Loucy (cell line): ENCODE results near the gene KRT24.

Experiments used
- H2AFZ ChIP-seq: fragments of 200-600 bp; sonication (generic); 2 replicates; pipeline ENCODE4 v1.6.0; 2016; ENCODE audit warnings: antibody characterized with exemption, mild to moderate bottlenecking, low read length, moderate library complexity
- H3F3A ChIP-seq: fragments of 200-600 bp; 2 replicates; pipeline ENCODE4 v1.6.0; 2016; ENCODE audit warnings: antibody characterized with exemption, low read depth, mild to moderate bottlenecking
- H3K27me3 ChIP-seq: fragments of 200-600 bp; sonication (generic); 2 replicates; pipeline ENCODE4 v1.6.1; 2014; ENCODE audit warnings: low read length, mild to moderate bottlenecking; ENCODE audit not compliant: insufficient read depth, poor library complexity, severe bottlenecking
- H3K36me3 ChIP-seq: fragments of 200-600 bp; sonication (generic); 2 replicates; pipeline ENCODE4 v1.6.1; 2016; ENCODE audit warnings: low read length; ENCODE audit not compliant: insufficient read depth
- H3K4me1 ChIP-seq: fragments of 200-600 bp; sonication (generic); 2 replicates; pipeline ENCODE4 v1.5.1; 2014; ENCODE audit warnings: low read length, mild to moderate bottlenecking; ENCODE audit not compliant: insufficient read depth, poor library complexity, severe bottlenecking
- H3K4me2 ChIP-seq: fragments of 200-600 bp; sonication (generic); 2 replicates; pipeline ENCODE4 v1.6.0; 2014; ENCODE audit warnings: antibody characterized with exemption, low read length, low read depth, mild to moderate bottlenecking; ENCODE audit not compliant: poor library complexity, severe bottlenecking
- H3K4me3 ChIP-seq: fragments of 200-600 bp; sonication (generic); 2 replicates; pipeline ENCODE4 v1.5.1; 2014; ENCODE audit warnings: low read length, mild to moderate bottlenecking, mixed read lengths; ENCODE audit not compliant: poor library complexity, severe bottlenecking
- H3K79me2 ChIP-seq: fragments of 200-600 bp; sonication (generic); 2 replicates; pipeline ENCODE4 v1.6.1; 2014; ENCODE audit warnings: low read length; ENCODE audit not compliant: insufficient read depth
- H3K9ac ChIP-seq: fragments of 200-600 bp; sonication (generic); 2 replicates; pipeline ENCODE4 v1.6.0; 2014; ENCODE audit warnings: mild to moderate bottlenecking, low read depth, low read length, moderate library complexity; ENCODE audit not compliant: poor library complexity, severe bottlenecking
- H3K9me2 ChIP-seq: fragments of 200-600 bp; sonication (generic); replicated peaks from 2 replicates; pipeline ENCODE4 v1.6.1; 2016; ENCODE audit warnings: low read depth, low read length, mixed read lengths
- H3K9me3 ChIP-seq: fragments of 200-600 bp; sonication (generic); 2 replicates; pipeline ENCODE4 v1.6.1; 2014; ENCODE audit warnings: mild to moderate bottlenecking, antibody characterized with exemption, low read length, low read depth; ENCODE audit not compliant: insufficient read depth
- H4K20me1 ChIP-seq: fragments of 200-600 bp; sonication (generic); 2 replicates; pipeline ENCODE4 v1.6.0; 2014; ENCODE audit warnings: antibody characterized with exemption, low read length, mild to moderate bottlenecking; ENCODE audit not compliant: insufficient read depth, poor library complexity, severe bottlenecking
- CTCF ChIP-seq: fragments of 200-600 bp; sonication (generic); conservative IDR thresholded peaks from 2 replicates; pipeline ENCODE4 v1.5.1; 2014; ENCODE audit warnings: mild to moderate bottlenecking, antibody characterized with exemption, low read length
- EZH2phosphoT487 ChIP-seq: fragments of 200-600 bp; IDR thresholded peaks from 2 replicates; pipeline ENCODE4 v1.6.1; 2018; ENCODE audit warnings: antibody characterized with exemption, mild to moderate bottlenecking, moderate library complexity, borderline replicate concordance

The KRT24 gene

GRCh38 chr17:40718930-40719329, 15.4 kb upstream of the KRT24 start:
- no peaks in the 10 kb centered on the region for H3K9me3 ChIP-seq
- no peak overlapping the region for H3K4me3 ChIP-seq
- H3F3A ChIP-seq: no peaks in the 10 kb centered on the region
- no peaks in the 10 kb centered on the region for H4K20me1 ChIP-seq
- no peaks in the 10 kb centered on the region for H3K36me3 ChIP-seq
- H3K4me1 ChIP-seq: no peaks in the 10 kb centered on the region
- TF ChIP-seq CTCF (no peak), EZH2phosphoT487 (no peak)
- H2AFZ ChIP-seq: no peak overlapping the region
- no peaks in the 10 kb centered on the region for H3K27me3 ChIP-seq
- no peaks in the 10 kb centered on the region for H3K9me2 ChIP-seq
- no peak overlapping the region for H3K9ac ChIP-seq
- H3K79me2 ChIP-seq: no peaks in the 10 kb centered on the region
- H3K4me2 ChIP-seq: no peak overlapping the region

GRCh38 chr17:40717776-40718175, 14.2 kb upstream of the KRT24 start:
- Histone ChIP-seq H3K9me2 (no peaks in the 10 kb centered on the region), H3K79me2 (no peaks in the 10 kb centered on the region), H3K9me3 (no peaks in the 10 kb centered on the region), H3F3A (no peaks in the 10 kb centered on the region), H2AFZ (no peak overlapping the region), H3K9ac (no peak overlapping the region), H3K36me3 (no peaks in the 10 kb centered on the region), H3K4me1 (no peaks in the 10 kb centered on the region), H4K20me1 (no peaks in the 10 kb centered on the region), H3K4me2 (no peak overlapping the region), H3K27me3 (no peaks in the 10 kb centered on the region), H3K4me3 (no peak overlapping the region)
- TF ChIP-seq EZH2phosphoT487: no peak
- TF ChIP-seq CTCF: no peak

DNA sequence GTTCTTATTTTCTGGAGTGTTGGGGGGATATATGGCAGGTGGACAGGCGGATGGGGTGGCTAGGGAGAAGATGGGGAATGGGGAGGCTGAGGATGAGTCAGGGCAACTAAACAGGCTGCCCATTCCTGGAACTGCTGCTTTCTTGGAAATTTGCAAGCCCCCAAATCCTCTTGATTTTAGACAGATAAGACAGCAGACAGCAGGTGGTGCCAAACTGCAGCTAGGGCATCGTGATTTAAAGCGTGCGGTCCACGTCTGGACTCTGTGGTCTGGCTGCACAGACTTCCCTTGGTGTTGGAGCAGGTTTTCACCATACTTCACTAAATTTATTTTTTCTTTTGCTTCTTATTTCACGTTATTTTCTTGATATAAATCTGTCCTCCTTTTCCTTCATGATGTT, 10.9 kb upstream of the KRT24 start:
- Histone ChIP-seq H4K20me1 (no peaks in the 10 kb centered on the region), H3K4me3 (no peak overlapping the region), H3K27me3 (no peaks in the 10 kb centered on the region), H3K9ac (no peak overlapping the region), H3K4me2 (no peak overlapping the region), H3K9me3 (no peaks in the 10 kb centered on the region), H3K36me3 (no peaks in the 10 kb centered on the region), H3K4me1 (no peaks in the 10 kb centered on the region), H3K79me2 (no peaks in the 10 kb centered on the region), H2AFZ (no peak overlapping the region), H3F3A (no peaks in the 10 kb centered on the region), H3K9me2 (no peaks in the 10 kb centered on the region)
- no peak for TF ChIP-seq EZH2phosphoT487
- peak; percentile 48 for TF ChIP-seq CTCF
